ENCODE data around the gene CDKN3.

Gene CDKN3

DNA sequence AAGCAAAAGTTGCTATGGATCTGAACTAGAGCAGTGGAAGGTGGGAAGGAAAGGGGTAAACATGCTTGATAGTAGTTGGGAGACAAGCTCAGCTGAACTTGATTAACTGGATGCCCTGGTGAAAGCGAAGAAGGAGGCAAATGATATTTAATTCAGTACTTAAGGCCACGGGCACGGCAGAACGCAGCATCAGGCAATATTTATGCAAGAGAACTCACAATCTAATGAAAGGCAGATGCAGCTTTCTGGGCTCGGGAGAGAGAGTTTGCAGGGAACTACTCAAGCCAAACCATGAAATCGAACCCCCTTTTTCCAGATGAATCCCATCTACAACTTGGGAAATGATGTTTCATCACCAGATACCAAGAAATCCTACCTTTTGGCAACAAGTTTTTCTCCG lies 47.9 kb downstream of the CDKN3 start:
- CTCF ChIA-PET, result interaction anchor here (0.7 to 1.4 kb wide), 6 partner anchors 9 to 82 kb away, joined by 3 to 4 read pairs (median 3); no protein-coding TSS in a partner anchor
- POLR2A ChIA-PET, result no interaction called here
- DNase-seq (ENCODE audit: low read depth, low spot score), result no peak
- TF ChIP-seq, protein P1, sequence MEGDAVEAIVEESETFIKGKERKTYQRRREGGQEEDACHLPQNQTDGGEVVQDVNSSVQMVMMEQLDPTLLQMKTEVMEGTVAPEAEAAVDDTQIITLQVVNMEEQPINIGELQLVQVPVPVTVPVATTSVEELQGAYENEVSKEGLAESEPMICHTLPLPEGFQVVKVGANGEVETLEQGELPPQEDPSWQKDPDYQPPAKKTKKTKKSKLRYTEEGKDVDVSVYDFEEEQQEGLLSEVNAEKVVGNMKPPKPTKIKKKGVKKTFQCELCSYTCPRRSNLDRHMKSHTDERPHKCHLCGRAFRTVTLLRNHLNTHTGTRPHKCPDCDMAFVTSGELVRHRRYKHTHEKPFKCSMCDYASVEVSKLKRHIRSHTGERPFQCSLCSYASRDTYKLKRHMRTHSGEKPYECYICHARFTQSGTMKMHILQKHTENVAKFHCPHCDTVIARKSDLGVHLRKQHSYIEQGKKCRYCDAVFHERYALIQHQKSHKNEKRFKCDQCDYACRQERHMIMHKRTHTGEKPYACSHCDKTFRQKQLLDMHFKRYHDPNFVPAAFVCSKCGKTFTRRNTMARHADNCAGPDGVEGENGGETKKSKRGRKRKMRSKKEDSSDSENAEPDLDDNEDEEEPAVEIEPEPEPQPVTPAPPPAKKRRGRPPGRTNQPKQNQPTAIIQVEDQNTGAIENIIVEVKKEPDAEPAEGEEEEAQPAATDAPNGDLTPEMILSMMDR (IDR thresholded peaks at IDR 0.05; ENCODE audit: insufficient read depth, low read length, missing control alignments), result no peak
- no peak overlapping the region for H3K4me3 ChIP-seq (ENCODE audit: low read depth, low read length)

DNA sequence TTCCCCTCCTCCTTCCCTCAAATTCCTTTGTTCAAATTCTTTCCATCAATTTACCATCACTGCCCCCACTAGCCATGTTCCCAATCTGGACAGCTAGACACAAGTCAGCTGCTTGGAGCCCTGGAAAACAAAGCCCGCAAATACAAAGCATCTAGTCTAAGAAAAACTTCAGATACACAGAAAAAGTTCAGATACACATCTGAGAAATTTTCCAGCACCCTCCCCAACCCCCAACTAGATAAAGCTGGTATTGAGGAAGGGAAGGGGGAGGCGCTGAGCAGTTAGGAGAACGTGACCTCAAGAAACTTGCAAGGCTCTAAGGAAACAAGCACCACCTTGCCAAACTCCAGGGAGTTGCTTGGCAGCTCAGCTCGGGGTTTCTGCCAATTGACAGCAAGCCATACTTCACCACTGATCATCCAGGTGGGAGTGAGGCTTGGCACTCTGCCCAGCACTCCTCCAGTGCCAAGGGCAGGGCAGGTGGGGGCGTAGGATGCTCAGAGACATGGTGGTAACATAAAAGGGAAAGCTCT lies 49.4 kb downstream of the CDKN3 start:
- TF ChIP-seq, protein P1 (IDR thresholded peaks at IDR 0.05; ENCODE audit: insufficient read depth, low read length, missing control alignments), result no peak
- ChIA-PET POLR2A (interaction anchor here (0.6 kb wide), 1 partner anchor 1561 kb away, joined by 3 read pairs; no protein-coding TSS in a partner anchor), CTCF (interaction anchor here (1.1 to 1.3 kb wide), 2 partner anchors 40 to 41 kb away, joined by 3 to 5 read pairs; no protein-coding TSS in a partner anchor)
- no peak for DNase-seq (ENCODE audit: low read depth, low spot score)
- no peak overlapping the region for H3K4me3 ChIP-seq (ENCODE audit: low read depth, low read length)

DNA sequence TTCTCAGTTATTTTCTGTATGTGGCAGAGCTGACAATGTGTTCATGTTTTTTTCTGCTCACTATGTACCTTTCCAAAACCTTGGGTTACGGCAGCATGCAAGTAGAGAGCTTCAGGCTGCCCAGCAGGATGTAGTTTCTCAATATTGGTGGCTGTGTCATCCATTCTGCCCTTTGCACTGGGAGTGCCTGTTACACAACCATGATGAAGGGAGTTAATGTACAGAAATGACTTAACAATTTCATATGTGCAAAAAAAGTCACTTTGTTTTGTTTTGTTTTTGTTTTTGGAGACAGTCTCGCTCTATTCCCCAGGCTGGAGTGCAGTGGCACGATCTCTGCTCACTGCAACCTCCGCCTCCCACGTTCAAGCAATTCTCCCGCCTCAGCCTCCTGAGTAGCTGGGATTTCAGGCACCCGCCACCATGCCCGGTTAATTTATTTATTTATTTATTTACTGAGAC lies 50.5 kb downstream of the CDKN3 start:
- TF ChIP-seq, protein P1 (IDR thresholded peaks at IDR 0.05; ENCODE audit: insufficient read depth, low read length, missing control alignments), result no peak
- H3K4me3 ChIP-seq (ENCODE audit: low read depth, low read length), result no peak overlapping the region
- DNase-seq (ENCODE audit: low read depth, low spot score), result no peak
- POLR2A ChIA-PET, result no interaction called here
- CTCF ChIA-PET, result no interaction called here

DNA sequence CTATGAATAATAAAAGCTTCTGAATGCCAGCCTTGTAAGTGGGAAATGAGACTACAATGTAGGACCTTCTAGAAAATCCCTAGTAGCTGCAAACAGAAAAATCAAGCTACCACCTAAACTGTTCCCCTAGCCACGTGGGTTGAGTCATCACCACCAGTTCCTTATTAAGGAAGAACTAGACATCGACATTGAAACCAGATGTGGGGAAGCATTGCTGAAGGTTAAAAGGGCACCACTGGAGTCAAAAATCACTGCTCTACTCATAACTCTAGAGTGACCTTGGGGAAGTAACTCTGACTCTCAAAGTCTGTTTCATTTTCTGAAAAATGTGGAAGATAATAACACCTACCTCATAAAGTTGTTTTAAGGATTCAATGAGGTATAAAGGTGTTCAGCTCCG lies 53.7 kb downstream of the CDKN3 start:
- POLR2A ChIA-PET, result no interaction called here
- DNase-seq (ENCODE audit: low read depth, low spot score), result no peak
- CTCF ChIA-PET, result interaction anchor here (1.1 to 3.2 kb wide), 5 partner anchors 10 to 323 kb away, joined by 3 to 36 read pairs (median 4); partner anchors contain the start of genes CDKN3 and CNIH1
- TF ChIP-seq, protein P1 (IDR thresholded peaks at IDR 0.05; ENCODE audit: insufficient read depth, low read length, missing control alignments), result no peak
- H3K4me3 ChIP-seq (ENCODE audit: low read depth, low read length), result no peak overlapping the region

DNA sequence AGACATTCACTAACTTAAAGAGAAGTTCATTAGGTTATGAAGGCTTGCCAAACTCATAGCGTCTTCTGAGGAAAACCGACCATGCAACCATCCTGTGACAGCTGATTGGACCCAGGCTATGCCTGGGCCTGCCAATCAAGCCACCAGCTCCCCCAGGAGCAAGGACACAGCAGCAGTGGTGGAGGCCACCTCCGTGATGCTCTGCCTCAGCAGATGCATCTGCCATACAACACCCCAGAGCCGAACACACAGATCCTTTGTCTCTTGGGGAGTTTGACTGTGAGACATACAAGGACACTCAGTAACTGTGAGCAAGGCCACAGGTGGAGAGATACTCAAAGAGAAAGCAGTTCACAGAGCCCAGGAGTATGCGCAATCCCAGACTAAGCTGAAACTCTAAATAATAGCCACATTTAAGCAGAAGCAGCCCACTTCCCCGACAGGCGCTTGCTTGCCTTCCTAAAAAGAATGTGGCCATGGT lies 54.4 kb downstream of the CDKN3 start:
- ChIA-PET CTCF (interaction anchor here (1.1 to 3.2 kb wide), 2 partner anchors 11 to 54 kb away, joined by 3 to 36 read pairs; partner anchors contain the start of genes CDKN3 and CNIH1), POLR2A (no interaction called here)
- no peak overlapping the region for H3K4me3 ChIP-seq (ENCODE audit: low read depth, low read length)
- DNase-seq (ENCODE audit: low read depth, low spot score), result no peak
- TF ChIP-seq, protein P1 (IDR thresholded peaks at IDR 0.05; ENCODE audit: insufficient read depth, low read length, missing control alignments), result no peak

DNA sequence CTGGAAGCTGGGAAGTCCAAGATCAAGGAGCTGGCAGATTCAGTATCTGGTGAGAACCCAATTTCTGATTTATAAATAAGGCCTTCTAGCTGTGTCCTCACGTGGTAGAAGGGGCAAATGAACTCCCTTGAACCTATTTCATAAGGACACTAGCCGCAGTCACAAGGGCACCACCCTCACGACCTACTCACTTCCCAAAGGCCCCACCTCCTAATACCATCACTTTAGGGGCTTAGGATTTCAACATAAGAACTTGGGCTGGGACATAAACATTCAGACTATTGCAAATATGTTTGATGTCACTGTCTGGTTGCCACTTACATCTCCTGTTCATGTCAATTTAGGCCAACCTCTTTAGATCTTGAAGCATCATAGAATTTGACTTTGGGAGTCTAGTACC lies 55.2 kb downstream of the CDKN3 start:
- POLR2A ChIA-PET, result no interaction called here

More for the DNA sequence above, 55.2 kb downstream of the CDKN3 start:
- CTCF ChIA-PET, result interaction anchor here (0.6 to 3.2 kb wide), 2 partner anchors 11 to 19 kb away, joined by 4 to 36 read pairs; partner anchors contain the start of gene CNIH1
- H3K4me3 ChIP-seq (ENCODE audit: low read depth, low read length), result no peak overlapping the region
- TF ChIP-seq, protein P1 (IDR thresholded peaks at IDR 0.05; ENCODE audit: insufficient read depth, low read length, missing control alignments), result no peak
- no peak for DNase-seq (ENCODE audit: low read depth, low spot score)

All from AG04449 (cell line).